Thymus (tissue), 11 donors: ENCODE results near the gene ABCC6. TPM values are rescaled to one million over a fixed set of nuclear protein-coding genes. Genes with fewer than 3 reads are reported as not detected.
"Not testable (repeated sequence)": the region's sequence is repeated elsewhere in the genome, so short reads cannot be mapped to it uniquely, and the experiment has no call there.

Experiments
- DNase-seq, 9 donors: peaks; one replicate each; pipeline ENCODE4 v3.0.0-alpha.2; 2013; ENCODE audit warnings: low spot score in 9 of 9, low read depth in 6 of 9, missing footprints in 1 of 9
- H3K27ac ChIP-seq, 2 donors: one replicate each; pipeline ENCODE4 v1.5.1; 2013; ENCODE audit warnings: control low read depth in 1 of 2, low read depth in 1 of 2, low read length in 1 of 2, mild to moderate bottlenecking in 1 of 2, moderate library complexity in 1 of 2
- H3K27me3 ChIP-seq, 2 donors: one replicate each; pipeline ENCODE4 v1.5.1; 2013; ENCODE audit warnings: low read length in 1 of 2; ENCODE audit not compliant: control insufficient read depth in 2 of 2, insufficient read depth in 1 of 2
- H3K36me3 ChIP-seq, 2 donors: one replicate each; pipeline ENCODE4 v1.5.1; 2013; ENCODE audit warnings: low read length in 1 of 2, mild to moderate bottlenecking in 1 of 2, moderate library complexity in 1 of 2; ENCODE audit not compliant: control insufficient read depth in 2 of 2, insufficient read depth in 2 of 2
- H3K4me1 ChIP-seq, 2 donors: one replicate each; pipeline ENCODE4 v1.5.1; 2013; ENCODE audit warnings: low read length in 2 of 2; ENCODE audit not compliant: control insufficient read depth in 2 of 2, insufficient read depth in 2 of 2
- H3K4me3 ChIP-seq, 2 donors: one replicate each; pipeline ENCODE4 v1.5.1; 2013; ENCODE audit warnings: low read length in 2 of 2, control low read depth in 1 of 2, mild to moderate bottlenecking in 1 of 2
- H3K9me3 ChIP-seq, 2 donors: one replicate each; pipeline ENCODE4 v1.5.1; 2013; ENCODE audit warnings: low read length in 1 of 2, mild to moderate bottlenecking in 1 of 2; ENCODE audit not compliant: control insufficient read depth in 2 of 2, insufficient read depth in 1 of 2
- WGBS: extraction: QIAGEN DNeasy Blood & Tissue Kit; methylation state at CpG from one replicate; pipeline ENCODE4 v1.1.7; 2013; 5-methylcytosine and 5-hydroxymethylcytosine counted together
- polyA plus RNA-seq: library from polyadenylated mRNA; stranded (reverse); fragments of 200-250 nt; gene quantifications from one replicate; pipeline ENCODE4 v1.2.3, GENCODE V29; 2013
- total RNA-seq: library from RNA; stranded (reverse); fragments of 120-200 nt; gene quantifications from one replicate; pipeline ENCODE4 v1.2.4, GENCODE V29; 2013
- donor health status: healthy.

ABCC6 gene
- total and polyA plus RNA-seq, 2 donors = 0.09 to 0.62 TPM

DNA sequence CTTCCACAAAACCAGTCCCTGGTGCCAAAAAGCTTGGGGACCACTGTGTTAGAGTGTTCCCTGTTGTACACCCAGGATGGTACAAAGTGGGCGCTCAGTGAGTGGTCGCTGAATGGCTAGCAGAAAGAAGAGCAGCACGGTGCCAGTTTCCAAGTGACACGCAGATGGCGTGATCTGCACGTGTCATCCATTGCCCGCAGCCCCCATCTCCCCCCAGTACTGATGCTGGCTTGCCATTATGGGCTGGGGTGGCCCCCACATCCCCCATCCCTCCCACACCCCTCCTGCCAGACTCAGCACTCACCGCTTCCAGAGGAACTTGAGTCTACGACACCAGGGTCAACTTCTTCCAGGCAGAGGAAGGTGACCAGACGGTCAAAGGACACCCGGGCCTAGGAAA lies 36.5 kb downstream of the ABCC6 start:
- DNase-seq = no peak
- H3K9me3 ChIP-seq = no peaks in the 10 kb centered on the region
- no peak overlapping the region for H3K27ac ChIP-seq
- H3K4me3 ChIP-seq = no peak overlapping the region
- no peaks in the 10 kb centered on the region for H3K36me3 ChIP-seq
- H3K4me1 ChIP-seq = no peaks in the 10 kb centered on the region
- H3K27me3 ChIP-seq = no peaks in the 10 kb centered on the region
- WGBS = 97% methylated on average over 11 of the region's 11 CpGs

GRCh38 chr16:16185095-16185494 lies 38.2 kb downstream of the ABCC6 start:
- no peaks in the 10 kb centered on the region for H3K4me1 ChIP-seq

GRCh38 chr16:16184594-16184993 lies 38.7 kb downstream of the ABCC6 start:
- H3K36me3 ChIP-seq = no peaks in the 10 kb centered on the region
- no peaks in the 10 kb centered on the region for H3K4me1 ChIP-seq
- H3K27me3 ChIP-seq = no peaks in the 10 kb centered on the region
- H3K9me3 ChIP-seq = no peaks in the 10 kb centered on the region
- no peak overlapping the region for H3K27ac ChIP-seq
- H3K4me3 ChIP-seq = no peak overlapping the region
- 92% methylated on average over 5 of the region's 5 CpGs for WGBS
- DNase-seq = no peak

More at GRCh38 chr16:16185095-16185494, 38.2 kb downstream of the ABCC6 start:
- Histone ChIP-seq H3K27me3 (no peaks in the 10 kb centered on the region), H3K36me3 (no peaks in the 10 kb centered on the region), H3K9me3 (no peaks in the 10 kb centered on the region), H3K27ac (no peak overlapping the region), H3K4me3 (no peak overlapping the region)
- DNase-seq = no peak
- 74% methylated on average over 4 of the region's 4 CpGs for WGBS

- no peaks in the 10 kb centered on the region for H3K36me3 ChIP-seq
- H3K9me3 ChIP-seq = no peaks in the 10 kb centered on the region
- 98% methylated on average over 8 of the region's 8 CpGs for WGBS
- H3K4me3 ChIP-seq = no peak overlapping the region
- H3K27ac ChIP-seq = no peak overlapping the region
- no peaks in the 10 kb centered on the region for H3K4me1 ChIP-seq
- DNase-seq = no peak
- no peaks in the 10 kb centered on the region for H3K27me3 ChIP-seq
These were observed 39.7 kb downstream of the ABCC6 start for GRCh38 chr16:16183562-16183961.

- Histone ChIP-seq H3K9me3 (no peaks in the 10 kb centered on the region), H3K27ac (no peak overlapping the region), H3K36me3 (no peaks in the 10 kb centered on the region), H3K4me3 (no peak overlapping the region), H3K4me1 (no peaks in the 10 kb centered on the region), H3K27me3 (no peaks in the 10 kb centered on the region)
- no peak for DNase-seq
- WGBS = 96% methylated on average over 8 of the region's 8 CpGs
These were observed 40.4 kb downstream of the ABCC6 start for GRCh38 chr16:16182918-16183317.

DNA sequence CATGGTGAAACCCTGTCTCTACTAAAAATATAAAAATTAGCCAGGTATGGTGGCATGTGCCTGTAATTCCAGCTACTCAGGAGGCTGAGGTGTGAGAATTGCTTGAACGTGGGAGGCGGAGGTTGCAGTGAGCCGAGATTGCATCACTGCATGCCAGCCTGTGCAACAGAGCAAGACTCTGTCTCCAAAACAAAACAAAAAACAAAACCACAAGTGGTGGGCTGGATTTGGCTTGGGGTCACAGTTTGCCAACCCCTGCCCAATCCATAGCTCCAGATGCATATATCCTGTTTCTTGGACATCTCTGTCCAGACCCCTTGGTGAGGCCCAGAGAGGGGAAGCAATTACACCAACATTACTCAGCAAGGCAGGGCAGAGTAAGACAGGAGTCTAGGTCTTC lies 41.5 kb downstream of the ABCC6 start:
- H3K4me3 ChIP-seq, H3K27me3 ChIP-seq, H3K9me3 ChIP-seq, DNase-seq, H3K36me3 ChIP-seq, H3K27ac ChIP-seq, H3K4me1 ChIP-seq: not testable (repeated sequence)
- 95% methylated on average over 3 of the region's 3 CpGs for WGBS

GRCh38 chr16:16178455-16179162 lies 44.7 kb downstream of the ABCC6 start:
- Histone ChIP-seq H3K27ac (no peak overlapping the region), H3K36me3 (no peaks in the 10 kb centered on the region), H3K9me3 (no peaks in the 10 kb centered on the region), H3K4me1 (no peaks in the 10 kb centered on the region), H3K27me3 (no peaks in the 10 kb centered on the region), H3K4me3 (no peak overlapping the region)
- 95% methylated on average over 7 of the region's 7 CpGs for WGBS
- no peak for DNase-seq

- H3K36me3 ChIP-seq = no peaks in the 10 kb centered on the region
- no peak for DNase-seq
These were observed 47.0 kb downstream of the ABCC6 start for GRCh38 chr16:16176328-16176727.

GRCh38 chr16:16175296-16175695 lies 48.0 kb downstream of the ABCC6 start:
- no peak overlapping the region for H3K27ac ChIP-seq
- H3K4me3 ChIP-seq = no peak overlapping the region
- H3K27me3 ChIP-seq = no peaks in the 10 kb centered on the region
- H3K9me3 ChIP-seq = no peaks in the 10 kb centered on the region
- DNase-seq = no peak
- no peaks in the 10 kb centered on the region for H3K36me3 ChIP-seq
- WGBS = 92% methylated on average over 5 of the region's 5 CpGs
- no peaks in the 10 kb centered on the region for H3K4me1 ChIP-seq

More at GRCh38 chr16:16176328-16176727, 47.0 kb downstream of the ABCC6 start:
- Histone ChIP-seq H3K4me3 (no peak overlapping the region), H3K27ac (no peak overlapping the region), H3K4me1 (no peaks in the 10 kb centered on the region), H3K9me3 (no peaks in the 10 kb centered on the region), H3K27me3 (no peaks in the 10 kb centered on the region)
